Measurements from ENCODE around the gene TNK2.
"Not testable (repeated sequence)": the region's sequence is repeated elsewhere in the genome, so short reads cannot be mapped to it uniquely, and the experiment has no call there.

The TNK2 gene

GRCh38 chr3:195816276-195816913, 92.0 kb downstream of the TNK2 start:
- DNase-seq: not testable (repeated sequence)

GRCh38 chr3:195815169-195815771, 93.1 kb downstream of the TNK2 start:
- DNase-seq: no peak

GRCh38 chr3:195813916-195814640, 94.3 kb downstream of the TNK2 start:
- no peak for DNase-seq
